K562 (cell line): ENCODE measurements around the gene HAUS5. TPM values are rescaled to one million over a fixed set of nuclear protein-coding genes. Genes with fewer than 3 reads are reported as not detected.
A peak's percentile ranks its signal among the peaks of the same experiment; 100 is the strongest.

Experiments
- ARNT ChIP-seq, 2 experiments: fragments of 450-650 bp; IDR thresholded peaks; 2 replicates each; pipeline ENCODE4 v1.6.1; 2016; ENCODE audit warnings: mild to moderate bottlenecking in 1 of 2
- CREB1 ChIP-seq, 2 experiments: sonication (generic) in 1 of 2; formaldehyde crosslinking in 1 of 2; IDR thresholded peaks; 2 replicates each; pipeline versions ENCODE4 v1.6.1 to v1.8.0; 2012 to 2022; ENCODE audit warnings: inconsistent platforms in 1 of 2, mild to moderate bottlenecking in 1 of 2, missing genetic modification reagents in 1 of 2, moderate library complexity in 1 of 2
- CSDE1 ChIP-seq, 2 experiments: fragments of 450-650 bp; IDR thresholded peaks; 2 replicates each; pipeline ENCODE4 v1.6.1; 2016; ENCODE audit warnings: mild to moderate bottlenecking in 1 of 2
- ERF ChIP-seq: fragments of 450-650 bp; formaldehyde crosslinking; IDR thresholded peaks from 2 replicates; pipeline ENCODE4 v1.4.0; 2020; ENCODE audit warnings: mild to moderate bottlenecking, mixed read lengths
- ESRRA ChIP-seq: fragments of 450-650 bp; IDR thresholded peaks from 2 replicates; pipeline ENCODE4 v1.6.1; 2014; ENCODE audit warnings: low read depth, mild to moderate bottlenecking, moderate library complexity, borderline replicate concordance
- HDAC3 ChIP-seq: fragments of 450-650 bp; IDR thresholded peaks from 2 replicates; pipeline ENCODE4 v1.6.1; 2018; ENCODE audit warnings: borderline replicate concordance, mild to moderate bottlenecking, moderate library complexity; ENCODE audit not compliant: partially characterized antibody
- HDAC8 ChIP-seq: fragments of 450-650 bp; IDR thresholded peaks from 2 replicates; pipeline ENCODE4 v1.6.1; 2016; ENCODE audit warnings: mild to moderate bottlenecking, missing genetic modification characterization, moderate library complexity, missing compliant biosample characterization
- HDGF ChIP-seq: fragments of 450-650 bp; IDR thresholded peaks from 2 replicates; pipeline ENCODE4 v1.6.1; 2016
- KAT8 ChIP-seq: fragments of 450-650 bp; IDR thresholded peaks from 2 replicates; pipeline ENCODE4 v1.6.1; 2016; ENCODE audit warnings: low read depth, mild to moderate bottlenecking
- KDM2B ChIP-seq: fragments of 250-450 bp; sonication (Bioruptor Pico); IDR thresholded peaks from 2 replicates; pipeline ENCODE4 v1.8.0; 2021; ENCODE audit warnings: mild to moderate bottlenecking, moderate library complexity
- L3MBTL2 ChIP-seq: fragments of 450-650 bp; IDR thresholded peaks from 2 replicates; pipeline ENCODE4 v1.6.1; 2016; ENCODE audit warnings: mild to moderate bottlenecking, moderate library complexity
- MEF2A ChIP-seq: IDR thresholded peaks from 2 replicates; pipeline ENCODE4 v1.6.1; 2011; ENCODE audit warnings: low read depth, mild to moderate bottlenecking, low read length, moderate library complexity; ENCODE audit not compliant: control insufficient read depth
- MTA2 ChIP-seq: fragments of 450-650 bp; IDR thresholded peaks from 2 replicates; pipeline ENCODE4 v1.6.1; 2016; ENCODE audit warnings: low read depth
- NFATC3 ChIP-seq: fragments of 450-650 bp; IDR thresholded peaks from 2 replicates; pipeline ENCODE4 v1.6.1; 2017; ENCODE audit warnings: mild to moderate bottlenecking
- NFYB ChIP-seq: IDR thresholded peaks from 2 replicates; pipeline ENCODE4 v1.6.1; 2011; ENCODE audit warnings: mild to moderate bottlenecking, moderate library complexity; ENCODE audit not compliant: insufficient read length; ENCODE audit errors: extremely low read depth
- NR3C1 ChIP-seq: sonication (generic); formaldehyde crosslinking; IDR thresholded peaks from 2 replicates; pipeline ENCODE4 v1.8.1; 2022; ENCODE audit warnings: missing genetic modification reagents
- RBM22 ChIP-seq: fragments of 200-400 bp; formaldehyde crosslinking; IDR thresholded peaks from 2 replicates; pipeline ENCODE4 v1.6.1; 2018; ENCODE audit warnings: low read length, low read depth; ENCODE audit not compliant: poor library complexity, severe bottlenecking
- SETDB1 ChIP-seq: IDR thresholded peaks from one replicate; pipeline ENCODE4 v1.6.1; 2012; ENCODE audit warnings: low read length, control low read depth, inconsistent platforms
- SMARCA4 ChIP-seq: fragments of 450-650 bp; IDR thresholded peaks from 2 replicates; pipeline ENCODE4 v1.6.1; 2016
- SMARCC2 ChIP-seq: fragments of 450-650 bp; IDR thresholded peaks from 2 replicates; pipeline ENCODE4 v1.6.1; 2017; ENCODE audit warnings: antibody characterized with exemption, moderate library complexity, mild to moderate bottlenecking, low read depth
- TOE1 ChIP-seq, 2 experiments: fragments of 450-650 bp in 1 of 2; sonication (generic) in 1 of 2; formaldehyde crosslinking in 1 of 2; IDR thresholded peaks; 2 replicates each; pipeline versions ENCODE4 v1.7.1 to v1.8.0; 2016 to 2022; ENCODE audit warnings: borderline replicate concordance in 2 of 2, mild to moderate bottlenecking in 2 of 2, antibody characterized with exemption in 1 of 2, inconsistent platforms in 1 of 2, low read depth in 1 of 2, missing genetic modification reagents in 1 of 2, moderate library complexity in 1 of 2
- ZNF146 ChIP-seq: IDR thresholded peaks from one replicate; pipeline ENCODE4 v1.6.1; 2018; ENCODE audit warnings: missing compliant biosample characterization; ENCODE audit not compliant: unreplicated experiment
- ZNF175 ChIP-seq: fragments of 200-800 bp; sonication (Bioruptor generic); IDR thresholded peaks from 2 replicates; pipeline ENCODE4 v1.6.1; 2016; ENCODE audit warnings: low read depth, mild to moderate bottlenecking, missing genetic modification characterization, missing compliant biosample characterization
- ZNF696 ChIP-seq: fragments of 250-450 bp; sonication (Bioruptor Pico); conservative IDR thresholded peaks from 2 replicates; pipeline ENCODE4 v1.4.0; 2020; ENCODE audit warnings: mild to moderate bottlenecking, moderate library complexity
- polyA plus RNA-seq, 8 experiments: library from polyadenylated mRNA; depleted of rRNA in 4 of 8; stranded (reverse) in 5 of 8; unstranded in 3 of 8; fragments of >200 nt; fragmentation: Nextera tagmentation in 2 of 8; fragmentation: Illumina TruSeq in 1 of 8; extraction: Ambion mirVana in 2 of 8; extraction: Trizol in 1 of 8; gene quantifications; 2 replicates each; pipeline versions ENCODE4 v1.2.1 to v1.2.3, GENCODE V29; 2011 to 2014; ENCODE audit warnings: inconsistent platforms in 1 of 8, missing spikeins in 1 of 8
- total RNA-seq, 7 experiments: library from RNA; depleted of rRNA in 6 of 7; stranded (reverse); fragments of >200 nt in 6 of 7; fragmentation: Illumina TruSeq in 2 of 7; extraction: Trizol in 2 of 7; gene quantifications; 2 replicates each; pipeline versions ENCODE4 v1.2.1 to v1.2.3, GENCODE V29; 2011 to 2021; ENCODE audit warnings: low replicate concordance in 1 of 7
- TF ChIP-seq, protein P1 (sequence below), 3 experiments: fragments of 200-800 bp in 1 of 3; sonication (Bioruptor generic) in 1 of 3; sonication (generic) in 1 of 3; formaldehyde crosslinking in 1 of 3; IDR thresholded peaks; 2 replicates each; pipeline versions ENCODE4 v1.6.1 to v1.8.0; 2016 to 2022; ENCODE audit warnings: mild to moderate bottlenecking in 2 of 3, missing compliant biosample characterization in 2 of 3, missing genetic modification characterization in 2 of 3, missing genetic modification reagents in 1 of 3
- TF ChIP-seq, protein P2 (sequence below): IDR thresholded peaks from 3 replicates; pipeline ENCODE4 v1.6.1; 2011; ENCODE audit warnings: borderline replicate concordance, mild to moderate bottlenecking, moderate library complexity; ENCODE audit not compliant: insufficient read length; ENCODE audit errors: extremely low read depth

Gene HAUS5
- total and polyA plus RNA-seq, 9 of the 15 experiments (the other 6 are each of a cell fraction or from before 2014, with no cell fraction given): 3.5 to 41.3 (median 14.2) TPM

DNA sequence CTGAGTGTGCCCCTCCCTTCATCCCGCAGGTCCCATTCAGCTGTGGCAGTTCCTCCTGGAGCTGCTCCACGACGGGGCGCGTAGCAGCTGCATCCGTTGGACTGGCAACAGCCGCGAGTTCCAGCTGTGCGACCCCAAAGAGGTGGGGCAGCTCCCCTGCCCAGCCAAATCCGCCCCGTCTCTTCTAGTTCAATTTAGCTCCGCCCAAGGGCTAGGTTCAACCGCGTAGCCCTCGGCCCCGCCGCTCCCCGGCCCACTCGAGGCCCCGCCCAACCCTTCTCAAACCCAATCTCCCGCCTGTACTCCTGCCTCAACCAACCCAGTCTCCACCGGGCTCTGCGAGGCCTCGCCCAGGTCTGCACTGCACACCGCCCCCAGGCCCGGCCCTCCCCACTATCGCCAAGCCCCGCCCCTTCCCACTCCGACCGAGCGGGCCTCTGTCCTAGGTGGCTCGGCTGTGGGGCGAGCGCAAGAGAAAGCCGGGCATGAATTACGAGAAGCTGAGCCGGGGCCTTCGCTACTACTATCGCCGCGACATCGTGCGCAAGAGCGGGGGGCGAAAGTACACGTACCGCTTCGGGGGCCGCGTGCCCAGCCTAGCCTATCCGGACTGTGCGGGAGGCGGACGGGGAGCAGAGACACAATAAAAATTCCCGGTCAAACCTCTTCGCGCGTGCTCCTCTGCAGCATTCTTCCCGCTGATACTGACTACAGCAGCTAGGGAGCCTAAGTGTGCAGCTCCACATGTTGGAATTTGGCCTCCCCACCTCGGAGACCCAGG, 31.9 kb downstream of the HAUS5 start (continued):
- no peak for TF ChIP-seq ZNF696 (CRISPR knock-in tag)
- TF ChIP-seq KDM2B: peak; percentile 8; the same call in 1 of the 2 replicates
- no peak; the same call in 1 of the 2 replicates for TF ChIP-seq CREB1 (IDR thresholded peaks at IDR 0.05)
- peak; percentile 24; the same call in 1 of the 2 replicates for TF ChIP-seq CREB1 (CRISPR knock-in tag; IDR thresholded peaks at IDR 0.05)
- TF ChIP-seq, protein P1, sequence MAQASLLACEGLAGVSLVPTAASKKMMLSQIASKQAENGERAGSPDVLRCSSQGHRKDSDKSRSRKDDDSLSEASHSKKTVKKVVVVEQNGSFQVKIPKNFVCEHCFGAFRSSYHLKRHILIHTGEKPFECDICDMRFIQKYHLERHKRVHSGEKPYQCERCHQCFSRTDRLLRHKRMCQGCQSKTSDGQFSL (CRISPR knock-in tag; IDR thresholded peaks at IDR 0.05): no peak
- TF ChIP-seq, protein P1 (tag; IDR thresholded peaks at IDR 0.05): no peak
- TF ChIP-seq MEF2A: no peak
- TF ChIP-seq ZNF146 (CRISPR knock-in tag): no peak
- no peak for TF ChIP-seq ESRRA
- TF ChIP-seq HDAC8 (tag): no peak
- TF ChIP-seq TOE1 (IDR thresholded peaks at IDR 0.05; ENCODE audit: borderline replicate concordance): no peak
- TF ChIP-seq TOE1 (CRISPR knock-in tag; IDR thresholded peaks at IDR 0.05; ENCODE audit: borderline replicate concordance, low read depth): 0 out of 2 replicates have a peak, but pooled peaks have one; percentile 27
- TF ChIP-seq, protein P2, sequence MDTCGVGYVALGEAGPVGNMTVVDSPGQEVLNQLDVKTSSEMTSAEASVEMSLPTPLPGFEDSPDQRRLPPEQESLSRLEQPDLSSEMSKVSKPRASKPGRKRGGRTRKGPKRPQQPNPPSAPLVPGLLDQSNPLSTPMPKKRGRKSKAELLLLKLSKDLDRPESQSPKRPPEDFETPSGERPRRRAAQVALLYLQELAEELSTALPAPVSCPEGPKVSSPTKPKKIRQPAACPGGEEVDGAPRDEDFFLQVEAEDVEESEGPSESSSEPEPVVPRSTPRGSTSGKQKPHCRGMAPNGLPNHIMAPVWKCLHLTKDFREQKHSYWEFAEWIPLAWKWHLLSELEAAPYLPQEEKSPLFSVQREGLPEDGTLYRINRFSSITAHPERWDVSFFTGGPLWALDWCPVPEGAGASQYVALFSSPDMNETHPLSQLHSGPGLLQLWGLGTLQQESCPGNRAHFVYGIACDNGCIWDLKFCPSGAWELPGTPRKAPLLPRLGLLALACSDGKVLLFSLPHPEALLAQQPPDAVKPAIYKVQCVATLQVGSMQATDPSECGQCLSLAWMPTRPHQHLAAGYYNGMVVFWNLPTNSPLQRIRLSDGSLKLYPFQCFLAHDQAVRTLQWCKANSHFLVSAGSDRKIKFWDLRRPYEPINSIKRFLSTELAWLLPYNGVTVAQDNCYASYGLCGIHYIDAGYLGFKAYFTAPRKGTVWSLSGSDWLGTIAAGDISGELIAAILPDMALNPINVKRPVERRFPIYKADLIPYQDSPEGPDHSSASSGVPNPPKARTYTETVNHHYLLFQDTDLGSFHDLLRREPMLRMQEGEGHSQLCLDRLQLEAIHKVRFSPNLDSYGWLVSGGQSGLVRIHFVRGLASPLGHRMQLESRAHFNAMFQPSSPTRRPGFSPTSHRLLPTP: no peak
- TF ChIP-seq ERF (CRISPR knock-in tag): no peak
- TF ChIP-seq NFYB: no peak
- TF ChIP-seq ARNT (IDR thresholded peaks at IDR 0.05): no peak
- TF ChIP-seq SMARCC2: no peak
- TF ChIP-seq HDGF: no peak
- TF ChIP-seq CSDE1 (IDR thresholded peaks at IDR 0.05): no peak
- TF ChIP-seq ZNF175: no peak
- peak; percentile 73; the same call in 1 of the 2 replicates for TF ChIP-seq L3MBTL2
- TF ChIP-seq KAT8: no peak
- TF ChIP-seq MTA2: no peak
- TF ChIP-seq RBM22: no peak
- TF ChIP-seq SMARCA4: no peak
- no peak for TF ChIP-seq SETDB1
- no peak for TF ChIP-seq HDAC3
- TF ChIP-seq NR3C1 (CRISPR knock-in tag): no peak
- TF ChIP-seq NFATC3: no peak
